Astrocyte (in vitro differentiated cells and primary cell): ENCODE data around the gene METTL21A. TPM values are rescaled to one million over a fixed set of nuclear protein-coding genes. Genes with fewer than 3 reads are reported as not detected.

Source experiments
- DNase-seq: peaks from one replicate; pipeline ENCODE4 v3.0.0-alpha.2; 2010; ENCODE audit warnings: low read depth
- FAIRE-seq: peaks from 2 replicates; lab custom pipeline; 2011; peaks lifted over from hg19 to GRCh38; lab: Jason Lieb, UNC
- H2AFZ ChIP-seq: 2 replicates; pipeline ENCODE4 v1.6.0; 2012; ENCODE audit warnings: low read depth, low read length, inconsistent platforms
- H3K27ac ChIP-seq: 2 replicates; pipeline ENCODE4 v1.5.1; 2011; ENCODE audit warnings: low read depth, low read length, inconsistent platforms
- H3K27me3 ChIP-seq: 2 replicates; pipeline ENCODE4 v1.6.0; 2011; ENCODE audit warnings: low read length, inconsistent platforms; ENCODE audit not compliant: insufficient read depth
- H3K36me3 ChIP-seq: 2 replicates; pipeline ENCODE4 v1.5.1; 2011; ENCODE audit warnings: low read length, inconsistent platforms; ENCODE audit not compliant: insufficient read depth
- H3K4me1 ChIP-seq: 2 replicates; pipeline ENCODE4 v1.5.1; 2011; ENCODE audit warnings: low read length, inconsistent platforms; ENCODE audit not compliant: insufficient read depth
- H3K4me2 ChIP-seq: 2 replicates; pipeline ENCODE4 v1.6.0; 2012; ENCODE audit warnings: low read length, inconsistent platforms
- H3K4me3 ChIP-seq: 2 replicates; pipeline ENCODE4 v1.5.1; 2011; ENCODE audit warnings: low read depth, mild to moderate bottlenecking, low read length, inconsistent platforms; ENCODE audit not compliant: insufficient read depth
- H3K79me2 ChIP-seq: 2 replicates; pipeline ENCODE4 v1.6.0; 2012; ENCODE audit warnings: mild to moderate bottlenecking, low read length, inconsistent platforms; ENCODE audit not compliant: insufficient read depth
- H3K9ac ChIP-seq: 2 replicates; pipeline ENCODE4 v1.6.0; 2012; ENCODE audit warnings: mild to moderate bottlenecking, low read length, inconsistent platforms
- H3K9me3 ChIP-seq: 2 replicates; pipeline ENCODE4 v1.5.1; 2012; ENCODE audit warnings: low read depth, mild to moderate bottlenecking, low read length, inconsistent platforms; ENCODE audit not compliant: insufficient read depth
- H4K20me1 ChIP-seq: 2 replicates; pipeline ENCODE4 v1.6.0; 2012; ENCODE audit warnings: low read length, inconsistent platforms; ENCODE audit not compliant: insufficient read depth
- H3K27ac Mint-ChIP-seq: one replicate; pipeline ENCODE4 v1.8.0; 2021; ENCODE audit warnings: mild to moderate bottlenecking, mixed read lengths; ENCODE audit not compliant: unreplicated experiment
- H3K27me3 Mint-ChIP-seq: one replicate; pipeline ENCODE4 v1.8.0; 2021; ENCODE audit warnings: low read depth, mixed read lengths; ENCODE audit not compliant: unreplicated experiment
- H3K36me3 Mint-ChIP-seq: one replicate; pipeline ENCODE4 v1.8.0; 2021; ENCODE audit warnings: low read depth, mixed read lengths; ENCODE audit not compliant: unreplicated experiment
- H3K4me1 Mint-ChIP-seq: one replicate; pipeline ENCODE4 v1.8.0; 2021; ENCODE audit warnings: low read depth, mixed read lengths; ENCODE audit not compliant: unreplicated experiment
- H3K4me3 Mint-ChIP-seq: one replicate; pipeline ENCODE4 v1.8.0; 2021; ENCODE audit warnings: mild to moderate bottlenecking, moderate library complexity, mixed read lengths; ENCODE audit not compliant: unreplicated experiment
- H3K9me3 Mint-ChIP-seq: one replicate; pipeline ENCODE4 v1.8.0; 2021; ENCODE audit warnings: mild to moderate bottlenecking, mixed read lengths; ENCODE audit not compliant: unreplicated experiment
- EZH2 ChIP-seq: IDR thresholded peaks from 2 replicates; pipeline ENCODE4 v1.6.1; 2012; ENCODE audit warnings: mild to moderate bottlenecking, low read length, inconsistent platforms; ENCODE audit not compliant: insufficient read depth
- total RNA-seq: library from RNA; stranded (reverse); gene quantifications from 2 replicates; pipeline ENCODE4 v1.2.1, GENCODE V29; 2021
- TF ChIP-seq, protein P1 (sequence below): IDR thresholded peaks from 2 replicates; pipeline ENCODE4 v1.5.1; 2011; ENCODE audit warnings: low read depth, mild to moderate bottlenecking, inconsistent platforms, low read length, moderate library complexity; ENCODE audit not compliant: insufficient read depth

METTL21A gene
- total RNA-seq, 1 donor from 2014 or later = 16.1 TPM

DNA sequence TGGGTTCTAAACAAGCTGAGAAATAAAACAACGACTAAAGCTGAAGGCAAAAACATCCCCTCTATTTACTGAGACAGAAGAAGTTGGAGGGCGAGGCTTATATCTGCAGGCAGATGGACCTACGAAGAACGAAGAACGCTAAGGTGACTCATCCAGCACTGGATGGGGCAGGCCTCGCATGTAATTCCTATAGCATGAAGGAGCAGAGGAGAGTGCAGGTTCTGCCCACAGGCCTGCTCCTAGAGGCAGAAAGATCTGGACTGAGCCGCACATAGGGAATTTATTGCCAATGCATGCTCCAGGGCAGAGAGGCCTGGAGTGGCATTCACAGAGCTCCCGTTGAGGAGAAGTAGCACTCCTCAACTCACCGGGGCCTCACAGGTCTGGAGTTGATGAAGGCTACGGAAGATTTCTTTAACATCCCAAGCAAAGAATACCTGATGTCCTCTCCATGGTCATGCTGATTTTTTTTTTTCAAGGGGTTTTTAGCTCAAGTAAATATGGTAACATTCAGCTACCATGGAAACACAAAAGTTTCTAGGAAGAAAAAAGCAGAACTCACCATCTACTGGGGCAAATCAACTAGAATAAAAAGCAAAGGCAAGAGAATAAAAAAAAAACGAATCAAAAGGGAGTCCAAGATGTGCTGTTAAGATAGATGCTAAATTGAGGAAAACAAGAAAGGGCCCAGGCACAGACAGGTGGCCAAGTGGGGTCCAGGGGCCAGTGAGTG is 10.4 kb upstream of the METTL21A start:
- Histone ChIP-seq H3K4me3 (no peak overlapping the region), H3K4me1 (peaks cover 9% of the 10 kb centered on the region), H3K9me3 (peaks cover 5% of the 10 kb centered on the region), H3K36me3 (no peaks in the 10 kb centered on the region), H2AFZ (no peak overlapping the region), H3K27ac (no peak overlapping the region), H3K79me2 (no peaks in the 10 kb centered on the region), H3K9ac (no peak overlapping the region), H3K4me2 (no peak overlapping the region), H3K27me3 (no peaks in the 10 kb centered on the region), H4K20me1 (no peaks in the 10 kb centered on the region)
- Mint-ChIP-seq H3K9me3 (peaks cover 2% of the 10 kb centered on the region), H3K27ac (no peak overlapping the region), H3K27me3 (no peaks in the 10 kb centered on the region), H3K4me1 (peaks cover 17% of the 10 kb centered on the region), H3K4me3 (no peak overlapping the region), H3K36me3 (no peaks in the 10 kb centered on the region)
- no peak for TF ChIP-seq EZH2
- TF ChIP-seq, protein P1, sequence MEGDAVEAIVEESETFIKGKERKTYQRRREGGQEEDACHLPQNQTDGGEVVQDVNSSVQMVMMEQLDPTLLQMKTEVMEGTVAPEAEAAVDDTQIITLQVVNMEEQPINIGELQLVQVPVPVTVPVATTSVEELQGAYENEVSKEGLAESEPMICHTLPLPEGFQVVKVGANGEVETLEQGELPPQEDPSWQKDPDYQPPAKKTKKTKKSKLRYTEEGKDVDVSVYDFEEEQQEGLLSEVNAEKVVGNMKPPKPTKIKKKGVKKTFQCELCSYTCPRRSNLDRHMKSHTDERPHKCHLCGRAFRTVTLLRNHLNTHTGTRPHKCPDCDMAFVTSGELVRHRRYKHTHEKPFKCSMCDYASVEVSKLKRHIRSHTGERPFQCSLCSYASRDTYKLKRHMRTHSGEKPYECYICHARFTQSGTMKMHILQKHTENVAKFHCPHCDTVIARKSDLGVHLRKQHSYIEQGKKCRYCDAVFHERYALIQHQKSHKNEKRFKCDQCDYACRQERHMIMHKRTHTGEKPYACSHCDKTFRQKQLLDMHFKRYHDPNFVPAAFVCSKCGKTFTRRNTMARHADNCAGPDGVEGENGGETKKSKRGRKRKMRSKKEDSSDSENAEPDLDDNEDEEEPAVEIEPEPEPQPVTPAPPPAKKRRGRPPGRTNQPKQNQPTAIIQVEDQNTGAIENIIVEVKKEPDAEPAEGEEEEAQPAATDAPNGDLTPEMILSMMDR = no peak
- no peak for FAIRE-seq
- DNase-seq = peak; percentile 45

DNA sequence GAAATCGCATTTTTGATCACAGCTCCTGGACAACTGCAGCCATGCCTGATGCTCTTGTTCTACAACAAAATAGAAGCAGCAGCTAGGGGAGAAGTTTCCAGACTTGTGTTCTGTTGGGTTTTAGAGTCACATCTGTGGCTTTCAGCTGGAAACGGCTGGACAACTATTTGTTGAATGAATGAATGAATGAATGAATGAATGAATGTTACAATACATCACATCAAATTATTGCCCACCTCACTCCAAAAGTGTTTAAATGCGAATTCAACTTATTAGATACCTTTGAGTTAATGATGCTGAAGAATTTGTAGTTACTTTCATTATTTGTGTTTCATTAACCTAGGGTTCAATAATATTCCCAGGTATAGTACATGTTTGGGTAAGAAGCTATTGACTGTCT is 8.5 kb upstream of the METTL21A start:
- Histone ChIP-seq H3K27ac (no peak overlapping the region), H3K4me2 (no peak overlapping the region)

More for the DNA sequence above, 8.5 kb upstream of the METTL21A start:
- H3K27ac Mint-ChIP-seq = no peak overlapping the region
- H3K4me1 Mint-ChIP-seq = peaks cover 17% of the 10 kb centered on the region
- DNase-seq = no peak
- no peaks in the 10 kb centered on the region for H3K9me3 Mint-ChIP-seq
- Histone ChIP-seq H4K20me1 (no peaks in the 10 kb centered on the region), H3K79me2 (no peaks in the 10 kb centered on the region), H3K36me3 (no peaks in the 10 kb centered on the region), H3K4me1 (peaks cover 9% of the 10 kb centered on the region), H3K27me3 (no peaks in the 10 kb centered on the region), H3K9me3 (no peaks in the 10 kb centered on the region), H3K9ac (no peak overlapping the region), H3K4me3 (no peak overlapping the region), H2AFZ (no peak overlapping the region)
- H3K36me3 Mint-ChIP-seq = no peaks in the 10 kb centered on the region
- FAIRE-seq = no peak
- H3K4me3 Mint-ChIP-seq = no peak overlapping the region
- H3K27me3 Mint-ChIP-seq = peaks cover 3% of the 10 kb centered on the region
- TF ChIP-seq, protein P1 = no peak
- no peak for TF ChIP-seq EZH2
